GM12891 (cell line): Measurements from ENCODE around the gene CLIC3. TPM values are rescaled to one million over a fixed set of nuclear protein-coding genes. Genes with fewer than 3 reads are reported as not detected.
A peak's percentile ranks its signal among the peaks of the same experiment; 100 is the strongest.

Experiments used
- DNase-seq: peaks from one replicate; pipeline ENCODE4 v3.0.0; 2011; ENCODE audit warnings: low spot score; ENCODE audit not compliant: insufficient read length
- FAIRE-seq: peaks from 2 replicates; lab custom pipeline; 2011; peaks lifted over from hg19 to GRCh38; lab: Jason Lieb, UNC
- PAX5 ChIP-seq: IDR thresholded peaks from 2 replicates; pipeline ENCODE4 v1.6.1; 2011; ENCODE audit warnings: low read length, moderate library complexity, mild to moderate bottlenecking; ENCODE audit not compliant: insufficient read depth, severe bottlenecking
- POLR2A ChIP-seq: IDR thresholded peaks from 2 replicates; pipeline ENCODE4 v1.6.1; 2011; ENCODE audit warnings: low read depth, low read length, control low read depth
- POLR2AphosphoS5 ChIP-seq: IDR thresholded peaks from 2 replicates; pipeline ENCODE4 v1.6.1; 2011; ENCODE audit warnings: low read depth, low read length, control low read depth
- POU2F2 ChIP-seq: IDR thresholded peaks from 2 replicates; pipeline ENCODE4 v1.6.1; 2011; ENCODE audit warnings: low read depth, mild to moderate bottlenecking, control low read depth, low read length, moderate library complexity
- SPI1 ChIP-seq: IDR thresholded peaks from 2 replicates; pipeline ENCODE4 v1.6.1; 2011; ENCODE audit warnings: low read depth, low read length, control low read depth
- TAF1 ChIP-seq: IDR thresholded peaks from 2 replicates; pipeline ENCODE4 v1.6.1; 2011; ENCODE audit warnings: low read depth, low read length, control low read depth
- polyA plus RNA-seq: library from polyadenylated mRNA; unstranded; fragments of >200 nt; gene quantifications from one replicate; pipeline ENCODE4 v1.2.1, GENCODE V29; 2012; ENCODE audit warnings: low read depth, missing spikeins, inconsistent platforms; ENCODE audit not compliant: missing spikeins

CLIC3 gene, protein sequence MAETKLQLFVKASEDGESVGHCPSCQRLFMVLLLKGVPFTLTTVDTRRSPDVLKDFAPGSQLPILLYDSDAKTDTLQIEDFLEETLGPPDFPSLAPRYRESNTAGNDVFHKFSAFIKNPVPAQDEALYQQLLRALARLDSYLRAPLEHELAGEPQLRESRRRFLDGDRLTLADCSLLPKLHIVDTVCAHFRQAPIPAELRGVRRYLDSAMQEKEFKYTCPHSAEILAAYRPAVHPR
- polyA plus RNA-seq = 0.09 TPM

DNA sequence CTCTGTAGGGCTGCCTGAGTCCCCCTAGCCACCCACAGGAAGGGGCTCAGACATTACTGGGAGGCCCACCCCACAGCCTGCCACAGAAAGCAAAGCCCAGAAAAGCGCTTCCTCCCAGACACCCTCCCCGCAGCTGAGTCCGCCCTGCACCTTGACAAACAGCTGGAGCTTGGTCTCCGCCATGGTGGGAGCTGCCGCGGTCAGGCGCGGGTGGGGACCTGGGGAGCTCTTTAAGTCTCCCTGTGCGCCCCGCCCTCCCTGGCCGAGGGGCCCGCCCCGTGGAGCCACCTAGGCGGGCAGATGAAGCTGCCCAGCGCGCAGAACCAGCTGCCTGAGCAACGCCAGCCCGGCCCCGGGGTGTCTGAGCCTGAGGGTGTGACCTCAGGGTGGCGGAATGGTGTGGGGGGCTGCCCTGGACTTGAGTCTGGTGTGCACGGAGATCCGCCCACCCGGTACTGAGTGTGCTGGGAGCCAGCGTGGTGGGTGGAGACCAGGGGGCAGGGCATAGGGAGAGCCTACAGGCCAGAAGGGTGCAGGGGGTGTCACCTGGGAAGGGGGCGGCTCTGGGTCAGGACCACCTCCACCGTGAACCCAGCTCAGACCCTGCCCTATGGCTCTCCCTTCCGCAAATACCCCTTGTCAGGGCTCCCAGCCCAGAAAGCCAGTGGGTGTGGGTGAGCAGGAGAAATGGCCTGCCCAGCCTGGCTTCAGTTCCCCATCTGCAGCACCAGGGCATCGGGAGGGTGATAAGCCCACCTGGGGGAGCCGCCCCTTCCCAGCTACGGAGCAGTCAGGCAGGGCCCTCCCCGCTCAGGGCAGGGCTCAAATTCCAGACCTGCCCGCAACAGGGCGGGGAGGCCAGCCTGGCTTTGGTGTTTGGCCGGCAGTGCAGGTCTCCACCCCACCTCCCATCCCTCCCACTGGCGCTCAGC, at the start of gene CLIC3:
Gene CLIC3, minus strand, starts transcription at position 208 of the 932 bp plus-strand sequence. Its CDS starts 25 bp downstream, at position 183.
- FAIRE-seq (peak; percentile 68), DNase-seq (no peak)
- TF ChIP-seq POLR2A = no peak
- no peak for TF ChIP-seq POLR2AphosphoS5
- no peak for TF ChIP-seq TAF1
- no peak for TF ChIP-seq SPI1
- TF ChIP-seq POU2F2 = no peak
- no peak for TF ChIP-seq PAX5

DNA sequence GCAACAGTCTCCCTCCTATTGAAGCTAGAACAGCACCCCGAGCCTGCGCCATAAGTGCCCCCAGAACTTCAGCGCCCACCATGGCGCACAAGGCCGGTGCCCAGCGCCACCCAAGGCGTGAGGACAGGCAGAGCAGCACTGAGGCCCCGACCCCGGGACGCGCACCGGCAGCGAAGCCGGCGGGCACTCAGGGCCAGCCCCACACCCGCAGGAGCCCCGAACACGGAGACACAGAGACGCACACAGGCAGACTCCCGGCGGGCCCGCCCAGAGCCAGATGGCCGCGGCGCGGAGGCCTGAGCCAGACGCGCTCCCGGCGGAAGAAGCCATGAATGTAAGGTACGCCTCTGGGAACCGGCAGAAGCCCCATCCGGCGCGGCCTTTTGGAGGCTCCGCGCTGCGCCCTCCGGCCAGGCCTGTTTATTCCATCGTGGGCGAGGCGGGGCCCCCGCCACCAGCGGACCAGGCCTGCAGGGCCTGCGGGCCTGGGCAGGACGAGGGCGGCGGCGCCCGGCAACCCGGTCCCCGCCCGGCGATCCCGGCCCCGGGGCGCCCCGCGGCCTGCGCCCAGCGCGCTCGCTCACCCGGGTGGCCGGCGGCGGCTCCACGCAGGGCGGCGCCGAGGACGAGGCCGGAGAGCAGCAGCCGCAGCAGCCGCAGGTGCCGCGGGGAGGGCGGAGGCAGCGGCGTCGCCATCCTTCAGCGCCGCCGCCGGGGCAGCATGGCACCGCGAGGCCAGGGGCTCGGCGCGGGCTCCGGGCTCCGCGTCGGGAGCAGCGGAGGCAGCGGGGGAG, 49.1 kb upstream of the CLIC3 start:
- DNase-seq = no peak
- TF ChIP-seq PAX5 = no peak
- no peak for TF ChIP-seq POLR2AphosphoS5
- no peak for TF ChIP-seq POU2F2
- TF ChIP-seq SPI1 = no peak
- no peak for TF ChIP-seq TAF1
- TF ChIP-seq POLR2A = no peak
- FAIRE-seq = no peak

DNA sequence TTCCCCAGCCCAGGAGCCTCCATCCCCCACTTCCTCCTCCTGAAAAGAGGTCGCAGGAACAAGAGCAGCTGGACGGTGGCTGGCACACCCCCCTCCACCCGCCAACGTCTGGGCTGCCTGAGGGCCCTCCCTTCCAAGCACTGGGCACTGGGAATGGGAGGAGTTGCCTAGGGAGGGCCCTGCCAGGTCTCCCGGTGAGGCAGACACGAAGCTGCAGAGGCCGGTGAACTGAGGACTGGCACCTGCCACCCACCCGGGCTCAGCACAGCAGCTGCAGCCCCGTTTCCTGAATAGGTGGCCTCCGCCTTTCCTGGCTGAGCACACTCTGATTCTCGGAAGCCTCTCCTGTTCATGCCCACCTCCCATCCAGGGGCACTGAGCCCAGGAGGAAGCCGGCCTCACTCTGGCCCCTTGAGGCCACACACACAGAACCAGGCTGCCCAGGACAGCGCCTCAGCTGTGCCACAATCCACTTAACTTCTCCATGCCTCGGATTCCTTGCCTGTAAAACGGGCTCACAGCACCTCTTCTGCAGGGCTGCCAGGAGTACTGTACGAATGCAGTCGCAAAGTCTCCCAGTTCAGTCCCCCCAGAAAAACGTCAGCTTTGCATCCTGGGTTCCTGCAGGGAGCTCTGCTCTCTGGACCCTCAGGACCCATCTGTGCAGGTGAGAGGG, 48.3 kb upstream of the CLIC3 start:
- FAIRE-seq (no peak), DNase-seq (no peak)
- TF ChIP-seq POLR2AphosphoS5 (no peak), POLR2A (no peak), SPI1 (no peak), POU2F2 (no peak), TAF1 (no peak)

DNA sequence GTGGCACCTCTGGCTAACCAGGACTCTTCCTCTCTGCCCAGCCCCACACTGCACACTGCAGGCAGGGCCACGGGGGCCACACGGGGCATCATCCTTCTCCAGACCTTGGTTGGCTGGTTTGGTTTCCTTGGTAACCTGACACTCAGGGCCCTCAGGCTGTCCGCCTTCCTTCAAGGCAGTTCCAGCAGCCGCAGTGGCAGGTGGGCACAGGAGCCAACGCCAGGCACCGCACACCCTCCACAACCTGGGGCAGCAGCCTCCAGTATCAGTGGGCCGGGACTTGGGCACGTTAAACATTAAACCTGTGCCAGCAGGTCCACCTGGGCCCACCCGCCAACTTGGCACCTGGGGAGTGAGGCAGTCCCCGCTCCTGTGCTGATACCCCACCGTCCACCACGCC, 47.7 kb upstream of the CLIC3 start:
- FAIRE-seq (no peak), DNase-seq (no peak)
- TF ChIP-seq POU2F2 (no peak), POLR2A (no peak), POLR2AphosphoS5 (no peak), TAF1 (no peak), PAX5 (no peak), SPI1 (no peak)

DNA sequence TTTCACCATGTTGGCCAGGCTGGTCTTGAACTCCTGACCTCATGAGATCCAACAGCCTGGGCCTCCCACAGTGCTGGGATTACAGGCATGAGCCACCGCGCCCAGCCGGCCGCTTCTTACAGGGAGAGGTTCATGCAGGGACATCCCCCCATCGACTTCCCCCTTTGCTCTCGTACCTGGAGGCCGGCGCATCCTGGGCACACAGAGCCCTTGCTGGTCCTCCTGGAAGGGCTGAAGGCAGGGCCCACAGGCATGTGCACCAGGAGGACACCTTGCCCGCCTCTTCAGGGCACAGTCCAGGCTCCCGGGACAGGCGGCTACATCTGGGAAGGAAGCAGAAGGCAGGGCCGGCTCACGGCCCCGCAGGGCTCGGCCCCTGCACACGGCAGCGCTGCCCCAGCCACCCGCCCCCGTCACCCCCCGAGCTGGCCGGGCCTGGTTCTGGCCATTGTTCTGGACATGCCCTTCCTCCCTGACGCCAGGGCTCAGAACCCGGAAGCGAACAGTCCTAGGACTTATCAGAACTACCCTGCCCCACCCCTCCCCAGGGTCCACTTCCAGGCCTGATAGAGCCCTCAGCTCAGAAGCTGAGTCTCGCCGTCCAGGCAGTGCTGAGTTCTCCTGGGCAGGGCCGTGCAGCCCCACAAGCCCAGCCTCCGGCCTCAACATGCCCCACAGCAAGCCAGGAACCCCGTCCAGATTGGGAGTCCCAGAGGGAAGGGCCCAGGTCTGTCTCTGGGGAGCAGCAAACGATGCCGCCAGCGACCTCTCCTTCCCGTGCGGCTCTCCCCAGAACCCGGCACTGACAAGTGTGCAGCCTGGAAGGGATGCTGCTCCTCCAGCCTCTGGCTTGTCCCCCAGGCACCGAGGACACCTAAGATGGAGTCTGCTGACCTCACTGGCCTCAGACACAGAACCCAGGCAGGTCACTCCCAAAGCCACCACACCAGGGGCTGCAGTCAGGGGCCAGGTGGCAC, 46.7 kb upstream of the CLIC3 start:
- no peak for TF ChIP-seq POLR2AphosphoS5
- TF ChIP-seq PAX5 = no peak
- TF ChIP-seq POU2F2 = no peak
- TF ChIP-seq SPI1 = no peak
- TF ChIP-seq POLR2A = no peak
- no peak for TF ChIP-seq TAF1
- DNase-seq (no peak), FAIRE-seq (no peak)

DNA sequence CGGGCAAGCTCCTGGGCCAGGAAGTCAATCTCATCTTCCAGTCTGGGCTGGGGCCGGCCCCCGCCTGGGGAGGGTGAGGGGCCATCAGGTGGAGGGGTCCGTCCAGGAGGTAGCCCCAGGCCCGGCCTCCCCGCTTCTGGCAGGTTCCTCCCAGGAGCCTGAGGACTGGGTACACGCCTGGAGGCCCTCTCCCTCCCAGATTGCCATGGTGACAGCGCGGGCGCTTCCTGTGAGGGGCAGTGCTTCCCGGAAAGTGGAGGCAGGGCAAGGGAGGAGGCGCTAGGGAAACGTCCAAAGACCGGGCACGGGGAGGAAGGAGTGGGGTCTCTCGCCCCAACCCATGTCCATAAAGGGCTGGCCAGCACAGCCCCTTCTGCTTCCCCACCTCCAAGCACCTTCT, 44.8 kb upstream of the CLIC3 start:
- no peak for DNase-seq
- no peak for FAIRE-seq
- TF ChIP-seq TAF1 = no peak
- no peak for TF ChIP-seq POU2F2
- no peak for TF ChIP-seq SPI1
- TF ChIP-seq POLR2AphosphoS5 = no peak
- TF ChIP-seq POLR2A = no peak
- TF ChIP-seq PAX5 = no peak

DNA sequence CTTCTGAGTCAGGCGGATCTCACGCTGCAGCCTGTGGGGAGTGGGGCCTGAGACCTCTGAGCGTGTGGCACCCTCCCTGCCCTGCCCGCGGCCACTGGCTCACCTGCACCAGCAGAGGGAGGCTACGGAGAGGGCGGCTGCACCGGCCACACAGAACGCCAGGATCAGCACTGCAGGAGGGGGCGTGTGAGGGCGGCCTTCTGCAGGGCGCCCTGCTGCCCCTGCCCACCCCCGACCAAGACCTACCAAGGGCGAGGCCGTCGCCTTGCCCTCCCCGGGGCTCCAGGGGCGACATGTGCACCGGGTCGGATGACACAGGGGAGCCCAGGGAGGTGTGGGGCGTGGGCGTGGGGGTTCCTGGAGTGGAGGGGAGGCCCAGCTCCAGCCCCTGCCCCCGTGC, 44.2 kb upstream of the CLIC3 start:
- FAIRE-seq (no peak), DNase-seq (no peak)
- TF ChIP-seq TAF1 = no peak
- TF ChIP-seq POU2F2 = no peak
- no peak for TF ChIP-seq POLR2AphosphoS5
- TF ChIP-seq SPI1 = no peak
- no peak for TF ChIP-seq POLR2A
- no peak for TF ChIP-seq PAX5
